OCI-LY3 (cell line): ENCODE data around the gene TRIO.

ENCODE experiments used
- CTCF ChIP-seq: fragments of 200-600, 300-600 bp; sonication (generic); IDR thresholded peaks from 2 replicates; pipeline ENCODE4 v1.5.1; 2014; ENCODE audit warnings: antibody characterized with exemption, low read length, low read depth
- EZH2phosphoT487 ChIP-seq: fragments of 200-600 bp; shearing (Covaris generic); IDR thresholded peaks from 2 replicates; pipeline ENCODE4 v1.6.1; 2018; ENCODE audit warnings: antibody characterized with exemption, mixed run types, low read depth

- TF ChIP-seq CTCF (no peak), EZH2phosphoT487 (no peak)
Observed at GRCh38 chr5:14487897-14488570, 344.9 kb downstream of the TRIO start.
